ENCODE measurements around the gene RXRA. TPM values are rescaled to one million over a fixed set of nuclear protein-coding genes. Genes with fewer than 3 reads are reported as not detected.
A peak's percentile ranks its signal among the peaks of the same experiment; 100 is the strongest.

Gene RXRA
- total RNA-seq, 6 donors from 2014 or later: 43.8 to 92.7 (median 74.1) TPM

- Histone ChIP-seq H3K36me3 (no peaks in the 10 kb centered on the region), H3K4me1 (peaks cover 0 to 5% (median 0%) of the 10 kb centered on the region in 4 donors), H3K27ac (peak overlapping the region in 1 of 4 donors; percentile 5), H3K9me3 (no peaks in the 10 kb centered on the region), H3K27me3 (no peaks in the 10 kb centered on the region), H3K4me3 (no peak overlapping the region)
- ATAC-seq (ENCODE audit: low FRiP score in 2 of 2) (peak; percentile 15 to 36), DNase-seq (peak in 1 of 2 donors; percentile 90)
- TF ChIP-seq EP300 (IDR thresholded peaks at IDR 0.05): no peak
- 44 to 66% methylated on average over 3 to 7 of the region's 7 CpGs for WGBS, 2 donors
These were observed 26.4 kb upstream of the RXRA start for GRCh38 chr9:134299883-134300282.

- ATAC-seq (ENCODE audit: low FRiP score in 2 of 2) (no peak), DNase-seq (no peak)
- H3K27ac ChIP-seq: no peak overlapping the region
- H3K36me3 ChIP-seq: no peaks in the 10 kb centered on the region
- H3K4me1 ChIP-seq: peaks cover 0 to 5% (median 0%) of the 10 kb centered on the region in 4 donors
- TF ChIP-seq CTCF (IDR thresholded peaks at IDR 0.05) (no peak), EP300 (IDR thresholded peaks at IDR 0.05) (no peak)
- H3K9me3 ChIP-seq: no peaks in the 10 kb centered on the region
- no peak overlapping the region for H3K4me3 ChIP-seq
- 83 to 88% methylated on average over 15 of the region's 15 CpGs for WGBS, 2 donors
- no peaks in the 10 kb centered on the region for H3K27me3 ChIP-seq
These were observed 24.7 kb upstream of the RXRA start for GRCh38 chr9:134301387-134302129.

- Histone ChIP-seq H3K27ac (no peak overlapping the region), H3K36me3 (no peaks in the 10 kb centered on the region), H3K4me1 (peaks cover 0 to 5% (median 0%) of the 10 kb centered on the region in 4 donors), H3K4me3 (no peak overlapping the region), H3K9me3 (no peaks in the 10 kb centered on the region), H3K27me3 (no peaks in the 10 kb centered on the region)
- WGBS, 2 donors: 94 to 96% methylated on average over 7 of the region's 7 CpGs
- TF ChIP-seq CTCF (IDR thresholded peaks at IDR 0.05) (no peak), EP300 (IDR thresholded peaks at IDR 0.05) (no peak), POLR2AphosphoS5 (IDR thresholded peaks at IDR 0.05) (no peak), POLR2A (IDR thresholded peaks at IDR 0.05) (no peak)
- no peak for ATAC-seq (ENCODE audit: low FRiP score in 2 of 2)
- no peak for DNase-seq
These were observed 24.0 kb upstream of the RXRA start for GRCh38 chr9:134302130-134302817.

- Histone ChIP-seq H3K27ac (no peak overlapping the region), H3K27me3 (no peaks in the 10 kb centered on the region), H3K36me3 (no peaks in the 10 kb centered on the region), H3K9me3 (no peaks in the 10 kb centered on the region), H3K4me3 (no peak overlapping the region), H3K4me1 (peaks cover 0 to 5% (median 0%) of the 10 kb centered on the region in 4 donors)
- TF ChIP-seq POLR2A (IDR thresholded peaks at IDR 0.05) (no peak), POLR2AphosphoS5 (IDR thresholded peaks at IDR 0.05) (no peak), CTCF (IDR thresholded peaks at IDR 0.05) (no peak), EP300 (IDR thresholded peaks at IDR 0.05) (no peak)
- 90 to 95% methylated on average over 7 of the region's 7 CpGs for WGBS, 2 donors
- no peak for ATAC-seq (ENCODE audit: low FRiP score in 2 of 2)
- DNase-seq: no peak
These were observed 22.7 kb upstream of the RXRA start for GRCh38 chr9:134303601-134304000.

- Histone ChIP-seq H3K27me3 (no peaks in the 10 kb centered on the region), H3K4me3 (no peak overlapping the region), H3K9me3 (no peaks in the 10 kb centered on the region), H3K36me3 (no peaks in the 10 kb centered on the region), H3K4me1 (peaks cover 0 to 4% (median 0%) of the 10 kb centered on the region in 4 donors), H3K27ac (no peak overlapping the region)
- ATAC-seq (ENCODE audit: low FRiP score in 2 of 2) (no peak), DNase-seq (peak in 1 of 2 donors; percentile 75)
- 88 to 89% methylated on average over 16 of the region's 16 CpGs for WGBS, 2 donors
- TF ChIP-seq CTCF (IDR thresholded peaks at IDR 0.05) (no peak), POLR2A (IDR thresholded peaks at IDR 0.05) (no peak), POLR2AphosphoS5 (IDR thresholded peaks at IDR 0.05) (no peak), EP300 (IDR thresholded peaks at IDR 0.05) (no peak)
These were observed 22.0 kb upstream of the RXRA start for GRCh38 chr9:134304261-134304660.

All from upper lobe of left lung (tissue), 6 donors.